Spinal cord (tissue), 10 donors: ENCODE measurements around the gene ORC6. TPM values are rescaled to one million over a fixed set of nuclear protein-coding genes. Genes with fewer than 3 reads are reported as not detected.

Experiments used
- DNase-seq, 6 donors: peaks; one replicate each; pipeline versions ENCODE4 v3.0.0 to v3.0.0-alpha.2; 2013 to 2015; ENCODE audit warnings: low spot score in 6 of 6, low read depth in 4 of 6
- H3K27ac ChIP-seq: one replicate; pipeline ENCODE4 v1.5.1; 2013; ENCODE audit warnings: low read depth, low read length, control low read depth
- H3K27me3 ChIP-seq: one replicate; pipeline ENCODE4 v1.6.1; 2013; ENCODE audit warnings: low read length; ENCODE audit not compliant: control insufficient read depth, insufficient read depth
- H3K36me3 ChIP-seq: one replicate; pipeline ENCODE4 v1.6.1; 2013; ENCODE audit warnings: low read length; ENCODE audit not compliant: control insufficient read depth, insufficient read depth
- H3K4me1 ChIP-seq: one replicate; pipeline ENCODE4 v1.6.1; 2013; ENCODE audit warnings: low read length; ENCODE audit not compliant: control insufficient read depth, insufficient read depth
- H3K4me3 ChIP-seq: one replicate; pipeline ENCODE4 v1.5.1; 2013; ENCODE audit warnings: low read depth, low read length, control low read depth
- H3K9me3 ChIP-seq: one replicate; pipeline ENCODE4 v1.6.1; 2013; ENCODE audit warnings: low read length; ENCODE audit not compliant: control insufficient read depth, insufficient read depth
- WGBS: methylation state at CpG from one replicate; pipeline ENCODE4 v1.1.5; 2013; ENCODE audit warnings: missing lambda C conversion rate; ENCODE audit not compliant: insufficient coverage; 5-methylcytosine and 5-hydroxymethylcytosine counted together
- polyA plus RNA-seq, 2 donors: library from polyadenylated mRNA; unstranded; fragments of 120-200 nt; gene quantifications; one replicate each; pipeline ENCODE4 v1.2.1, GENCODE V29; 2013; ENCODE audit not compliant: insufficient read length in 2 of 2
- total RNA-seq, 2 donors: library from RNA; depleted of rRNA in 1 of 2; stranded (reverse); fragments of 120-200 nt in 1 of 2; fragments of >200 nt in 1 of 2; gene quantifications; one replicate each; pipeline versions ENCODE4 v1.2.3 to v1.2.4, GENCODE V29; 2013 to 2014
- donor health status: healthy.

The ORC6 gene
- total and polyA plus RNA-seq, 4 donors: 8.6 to 19.2 (median 13.2) TPM

GRCh38 chr16:46696957-46697356 is 7.5 kb downstream of the ORC6 start:
- no peak for DNase-seq
- WGBS: 88% methylated on average over 1 of the region's 3 CpGs
- H3K36me3 ChIP-seq: peaks cover 5% of the 10 kb centered on the region

GRCh38 chr16:46700048-46700447 is 10.6 kb downstream of the ORC6 start:
- H3K9me3 ChIP-seq: no peaks in the 10 kb centered on the region
- no peaks in the 10 kb centered on the region for H3K27me3 ChIP-seq
- no peak overlapping the region for H3K4me3 ChIP-seq
- no peak overlapping the region for H3K27ac ChIP-seq
- WGBS: no CpG with 5 or more reads among the region's 3 CpGs
- no peak for DNase-seq
- no peaks in the 10 kb centered on the region for H3K4me1 ChIP-seq
- H3K36me3 ChIP-seq: peaks cover 5% of the 10 kb centered on the region

More at GRCh38 chr16:46696957-46697356, 7.5 kb downstream of the ORC6 start:
- Histone ChIP-seq H3K4me1 (no peaks in the 10 kb centered on the region), H3K4me3 (no peak overlapping the region), H3K27me3 (no peaks in the 10 kb centered on the region), H3K27ac (no peak overlapping the region), H3K9me3 (no peaks in the 10 kb centered on the region)

GRCh38 chr16:46701615-46702014 is 12.2 kb downstream of the ORC6 start:
- WGBS: no CpG with 5 or more reads among the region's 4 CpGs
- peaks cover under 1% of the 10 kb centered on the region for H3K36me3 ChIP-seq

GRCh38 chr16:46702030-46702429 is 12.6 kb downstream of the ORC6 start:
- Histone ChIP-seq H3K4me1 (no peaks in the 10 kb centered on the region), H3K9me3 (no peaks in the 10 kb centered on the region), H3K36me3 (no peaks in the 10 kb centered on the region), H3K4me3 (no peak overlapping the region), H3K27me3 (no peaks in the 10 kb centered on the region), H3K27ac (no peak overlapping the region)
- no peak for DNase-seq
- no CpG with 5 or more reads among the region's 2 CpGs for WGBS

More at GRCh38 chr16:46701615-46702014, 12.2 kb downstream of the ORC6 start:
- no peaks in the 10 kb centered on the region for H3K27me3 ChIP-seq
- no peak for DNase-seq
- no peaks in the 10 kb centered on the region for H3K4me1 ChIP-seq
- no peak overlapping the region for H3K4me3 ChIP-seq
- H3K9me3 ChIP-seq: no peaks in the 10 kb centered on the region
- H3K27ac ChIP-seq: no peak overlapping the region

DNA sequence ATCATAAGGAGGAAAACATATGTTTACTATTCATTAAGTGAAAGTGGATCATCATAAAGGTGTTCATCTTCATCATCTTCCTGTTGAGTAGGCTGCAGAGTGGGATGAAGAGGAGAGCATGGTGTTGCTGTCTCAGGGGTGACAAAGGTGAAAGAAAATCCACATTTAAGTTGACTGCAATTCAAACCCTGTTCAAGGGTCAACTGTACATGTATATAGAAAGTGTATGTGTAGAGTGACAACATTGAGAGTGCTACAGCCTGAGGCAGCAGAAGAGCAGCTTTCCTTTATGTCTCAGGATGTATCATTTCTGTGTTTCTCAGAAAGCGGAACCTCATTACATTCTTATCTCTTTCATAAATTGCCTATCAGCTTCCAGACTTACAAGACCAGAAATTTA is 17.2 kb downstream of the ORC6 start:
- Histone ChIP-seq H3K9me3 (no peaks in the 10 kb centered on the region), H3K27ac (no peak overlapping the region), H3K36me3 (no peaks in the 10 kb centered on the region), H3K4me1 (no peaks in the 10 kb centered on the region), H3K27me3 (no peaks in the 10 kb centered on the region), H3K4me3 (no peak overlapping the region)
- no peak for DNase-seq
- WGBS: no CpG with 5 or more reads among the region's 1 CpG

DNA sequence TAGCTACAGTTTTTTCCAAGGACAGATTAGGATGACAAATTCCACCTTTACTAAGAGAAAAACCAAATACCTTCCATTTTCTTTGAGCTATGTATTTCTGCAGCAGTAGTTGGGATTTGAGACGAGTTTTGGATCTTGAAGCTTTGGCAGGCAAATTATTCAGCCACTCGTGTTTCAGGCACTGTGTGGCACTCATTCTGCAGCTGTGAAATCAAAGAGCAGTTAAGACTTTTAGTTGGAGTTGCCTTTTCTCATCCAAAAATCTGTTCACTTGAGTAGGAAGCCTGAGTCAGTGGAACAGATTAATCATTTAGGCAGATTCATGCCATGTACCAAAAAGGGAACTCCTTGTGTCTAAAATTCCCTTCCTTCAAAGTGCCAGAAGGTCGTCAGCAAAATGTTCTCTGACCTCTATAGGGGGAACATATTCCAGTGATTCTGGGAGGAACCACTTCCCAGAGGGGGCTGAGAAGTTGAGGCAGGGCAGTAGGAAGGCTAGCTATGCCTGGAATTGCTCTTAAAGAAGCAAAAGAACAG is 20.1 kb downstream of the ORC6 start:
- no peaks in the 10 kb centered on the region for H3K36me3 ChIP-seq
- no peaks in the 10 kb centered on the region for H3K27me3 ChIP-seq
- no peak overlapping the region for H3K27ac ChIP-seq
- DNase-seq: peak in 1 of 6 donors; percentile 40
- 14% methylated on average over 1 of the region's 3 CpGs for WGBS
- H3K9me3 ChIP-seq: no peaks in the 10 kb centered on the region
- H3K4me3 ChIP-seq: no peak overlapping the region
- no peaks in the 10 kb centered on the region for H3K4me1 ChIP-seq

- WGBS: 74% methylated on average over 9 of the region's 10 CpGs
- Histone ChIP-seq H3K36me3 (no peaks in the 10 kb centered on the region), H3K27ac (no peak overlapping the region), H3K4me1 (no peaks in the 10 kb centered on the region), H3K9me3 (no peaks in the 10 kb centered on the region), H3K27me3 (no peaks in the 10 kb centered on the region), H3K4me3 (no peak overlapping the region)
- no peak for DNase-seq
These were observed 21.9 kb downstream of the ORC6 start for GRCh38 chr16:46711106-46712058.

DNA sequence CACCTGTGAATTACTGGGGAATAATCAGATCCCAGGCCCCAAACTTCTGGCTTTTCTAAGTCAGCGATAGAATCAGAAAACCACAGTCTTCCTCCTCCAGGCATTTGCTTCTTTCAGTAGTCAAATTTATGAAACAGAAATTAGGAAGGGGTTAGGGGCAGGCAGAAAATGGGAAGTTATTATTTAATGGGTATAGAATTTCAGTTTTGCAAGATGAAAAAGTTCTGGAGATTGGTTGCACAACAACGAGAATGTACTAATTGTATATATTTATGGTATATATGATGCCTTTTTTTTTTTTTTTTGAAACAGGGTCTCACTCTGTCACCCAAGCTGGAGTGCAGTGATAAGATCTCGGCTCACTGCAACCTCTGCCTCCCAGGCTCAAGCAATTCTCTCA is 23.5 kb downstream of the ORC6 start:
- Histone ChIP-seq H3K4me1 (no peaks in the 10 kb centered on the region), H3K36me3 (no peaks in the 10 kb centered on the region), H3K27ac (no peak overlapping the region), H3K9me3 (no peaks in the 10 kb centered on the region), H3K4me3 (no peak overlapping the region), H3K27me3 (no peaks in the 10 kb centered on the region)
- 100% methylated on average over 1 of the region's 3 CpGs for WGBS
- DNase-seq: no peak

DNA sequence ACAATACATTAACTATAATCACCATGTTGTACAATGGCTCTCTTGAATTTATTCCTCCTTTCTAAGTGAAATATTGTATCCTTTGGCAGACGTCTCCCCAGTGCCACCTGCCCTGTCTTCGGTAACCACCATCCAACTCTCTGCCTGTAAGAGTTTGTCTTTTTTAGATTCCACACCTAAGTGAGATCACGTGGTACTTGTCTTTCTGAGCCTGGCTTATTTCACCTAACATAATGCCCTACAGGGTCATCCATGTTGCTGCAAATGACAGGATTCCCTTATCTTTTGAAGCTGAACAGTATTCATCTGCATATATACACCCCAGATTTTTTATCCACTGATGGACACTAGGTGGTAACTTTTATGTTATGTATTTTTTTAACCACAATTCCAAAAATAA is 24.2 kb downstream of the ORC6 start:
- H3K4me3 ChIP-seq: no peak overlapping the region
- 73% methylated on average over 2 of the region's 3 CpGs for WGBS
- H3K4me1 ChIP-seq: no peaks in the 10 kb centered on the region
- H3K36me3 ChIP-seq: no peaks in the 10 kb centered on the region
- no peaks in the 10 kb centered on the region for H3K9me3 ChIP-seq
- DNase-seq: no peak
- no peak overlapping the region for H3K27ac ChIP-seq
- no peaks in the 10 kb centered on the region for H3K27me3 ChIP-seq
